ENCODE results near the gene HSPA1L. TPM values are rescaled to one million over a fixed set of nuclear protein-coding genes. Genes with fewer than 3 reads are reported as not detected.

Gene HSPA1L
- total RNA-seq, 1 donor from 2014 or later, result 0.49 TPM

GRCh38 chr6:31862344-31863235, 47.5 kb upstream of the HSPA1L start, which contains the start of gene NEU1:
TSS of gene NEU1 (minus strand) at chr6:31862821. CDS start at chr6:31862776, 45 bp downstream.
- H3K27me3 ChIP-seq, result no peaks in the 10 kb centered on the region
- peak within 1 kb of the TSS; percentile 84 for H3K27ac ChIP-seq
- H3K9ac ChIP-seq, result peak within 1 kb of the TSS; percentile 28
- Mint-ChIP-seq H3K4me1 (peaks cover 32% of the 10 kb centered on the region), H3K36me3 (peaks cover 3% of the 10 kb centered on the region), H3K9me3 (no peaks in the 10 kb centered on the region), H3K27me3 (ENCODE audit: insufficient read depth, low read depth) (peaks cover 8% of the 10 kb centered on the region), H3K4me3 (peak within 1 kb of the TSS; percentile 98), H3K27ac (peak within 1 kb of the TSS; percentile 61)
- peaks cover 6% of the 10 kb centered on the region for H3K79me2 ChIP-seq (ENCODE audit: low read depth)
- H3K4me3 ChIP-seq, result peak within 1 kb of the TSS; percentile 75
- H3K4me1 ChIP-seq, result no peaks in the 10 kb centered on the region
- H3K36me3 ChIP-seq, result no peaks in the 10 kb centered on the region
- peaks cover 26% of the 10 kb centered on the region for H3F3A ChIP-seq (ENCODE audit: low read depth)
- H3K4me2 ChIP-seq, result peak within 1 kb of the TSS; percentile 86
- no peak for TF ChIP-seq EZH2phosphoT487 (IDR thresholded peaks at IDR 0.05)
- no peak for TF ChIP-seq EZH2 (IDR thresholded peaks at IDR 0.05)
- no peak for TF ChIP-seq CTCF (IDR thresholded peaks at IDR 0.05)
- peak; percentile 100 for DNase-seq (ENCODE audit: low spot score)
- H2AFZ ChIP-seq (replicated peaks), result peak within 1 kb of the TSS; percentile 69
- H4K20me1 ChIP-seq (ENCODE audit: low read depth), result no peaks in the 10 kb centered on the region
- H3K9me3 ChIP-seq (ENCODE audit: low read depth), result no peaks in the 10 kb centered on the region

GRCh38 chr6:31861919-31862343, 46.8 kb upstream of the HSPA1L start:
- peaks cover 8% of the 10 kb centered on the region for H3K27me3 Mint-ChIP-seq (ENCODE audit: insufficient read depth, low read depth)
- Histone ChIP-seq H3K27ac (no peak overlapping the region), H3K4me1 (no peaks in the 10 kb centered on the region), H3K4me2 (peak overlapping the region; percentile 86), H3K9ac (peak overlapping the region; percentile 28), H3K9me3 (ENCODE audit: low read depth) (no peaks in the 10 kb centered on the region), H3K4me3 (peak overlapping the region; percentile 75), H2AFZ (replicated peaks) (no peak overlapping the region), H3K79me2 (ENCODE audit: low read depth) (peaks cover 6% of the 10 kb centered on the region), H3K27me3 (no peaks in the 10 kb centered on the region), H3F3A (ENCODE audit: low read depth) (peaks cover 26% of the 10 kb centered on the region), H4K20me1 (ENCODE audit: low read depth) (no peaks in the 10 kb centered on the region), H3K36me3 (no peaks in the 10 kb centered on the region)
- peaks cover 32% of the 10 kb centered on the region for H3K4me1 Mint-ChIP-seq
- no peak for TF ChIP-seq EZH2phosphoT487 (IDR thresholded peaks at IDR 0.05)
- no peak for TF ChIP-seq CTCF (IDR thresholded peaks at IDR 0.05)
- no peak for DNase-seq (ENCODE audit: low spot score)
- H3K9me3 Mint-ChIP-seq, result no peaks in the 10 kb centered on the region
- no peak overlapping the region for H3K27ac Mint-ChIP-seq
- peak overlapping the region; percentile 98 for H3K4me3 Mint-ChIP-seq
- peaks cover 4% of the 10 kb centered on the region for H3K36me3 Mint-ChIP-seq

- Histone ChIP-seq H3K4me1 (no peaks in the 10 kb centered on the region), H3K36me3 (no peaks in the 10 kb centered on the region), H2AFZ (replicated peaks) (no peak overlapping the region), H3K9me3 (ENCODE audit: low read depth) (no peaks in the 10 kb centered on the region), H3F3A (ENCODE audit: low read depth) (peaks cover 26% of the 10 kb centered on the region), H3K79me2 (ENCODE audit: low read depth) (peaks cover 6% of the 10 kb centered on the region), H3K9ac (no peak overlapping the region), H3K27me3 (no peaks in the 10 kb centered on the region), H4K20me1 (ENCODE audit: low read depth) (no peaks in the 10 kb centered on the region), H3K4me3 (no peak overlapping the region), H3K27ac (no peak overlapping the region), H3K4me2 (no peak overlapping the region)
- TF ChIP-seq CTCF (IDR thresholded peaks at IDR 0.05), result no peak
- TF ChIP-seq EZH2 (IDR thresholded peaks at IDR 0.05), result no peak
- no peak for TF ChIP-seq EZH2phosphoT487 (IDR thresholded peaks at IDR 0.05)
- peaks cover 6% of the 10 kb centered on the region for H3K27me3 Mint-ChIP-seq (ENCODE audit: insufficient read depth, low read depth)
- H3K4me3 Mint-ChIP-seq, result peak overlapping the region; percentile 98
- peaks cover 32% of the 10 kb centered on the region for H3K4me1 Mint-ChIP-seq
- no peak for DNase-seq (ENCODE audit: low spot score)
- peaks cover 4% of the 10 kb centered on the region for H3K36me3 Mint-ChIP-seq
- no peak overlapping the region for H3K27ac Mint-ChIP-seq
- no peaks in the 10 kb centered on the region for H3K9me3 Mint-ChIP-seq
These were observed 46.1 kb upstream of the HSPA1L start for GRCh38 chr6:31861150-31861549.
